Body of pancreas (tissue), 4 donors: ENCODE results near the gene P3H3.

Source experiments
- CTCF ChIP-seq, 7 experiments: fragments of 450-650 bp in 4 of 7; fragments of 200-600 bp in 3 of 7; sonication (generic) in 3 of 7; IDR thresholded peaks; one replicate each; pipeline ENCODE4 v1.5.1; 2016 to 2019; ENCODE audit warnings: antibody characterized with exemption in 7 of 7
- POLR2A ChIP-seq, 3 donors: fragments of 450-650 bp; IDR thresholded peaks; one replicate each; pipeline ENCODE4 v1.6.1; 2016; ENCODE audit warnings: antibody characterized with exemption in 3 of 3, mild to moderate bottlenecking in 2 of 3

- TF ChIP-seq CTCF (IDR thresholded peaks at IDR 0.05), result no peak
- no peak for TF ChIP-seq POLR2A (IDR thresholded peaks at IDR 0.05)
Measured at GRCh38 chr12:6847676-6848075, 19.5 kb downstream of the P3H3 start.
